Frontal cortex (tissue), 4 donors: ENCODE data around the gene CATSPERE. TPM values are rescaled to one million over a fixed set of nuclear protein-coding genes. Genes with fewer than 3 reads are reported as not detected.
"Not testable (repeated sequence)": the region's sequence is repeated elsewhere in the genome, so short reads cannot be mapped to it uniquely, and the experiment has no call there.

Source experiments
- DNase-seq, 2 donors: peaks; one replicate each; pipeline ENCODE4 v3.0.0; 2012; ENCODE audit warnings: low spot score in 2 of 2
- FAIRE-seq: peaks from 2 replicates; lab custom pipeline; 2012; peaks lifted over from hg19 to GRCh38; lab: Jason Lieb, UNC
- total RNA-seq: library from RNA; depleted of rRNA; stranded (reverse); fragments of >200 nt; gene quantifications from one replicate; pipeline ENCODE4 v1.2.3, GENCODE V29; 2014
- donor health status: control.
- donor health status: control.
- donor health status: control.

The CATSPERE gene
- total RNA-seq, 1 donor from 2014 or later, result 2.0 TPM

- DNase-seq (no peak), FAIRE-seq (no peak)
Observed at GRCh38 chr1:244654108-244655038, 193.3 kb downstream of the CATSPERE start.

- FAIRE-seq, result no peak
- no peak for DNase-seq
Observed at GRCh38 chr1:244655186-244655585, 194.1 kb downstream of the CATSPERE start.

DNA sequence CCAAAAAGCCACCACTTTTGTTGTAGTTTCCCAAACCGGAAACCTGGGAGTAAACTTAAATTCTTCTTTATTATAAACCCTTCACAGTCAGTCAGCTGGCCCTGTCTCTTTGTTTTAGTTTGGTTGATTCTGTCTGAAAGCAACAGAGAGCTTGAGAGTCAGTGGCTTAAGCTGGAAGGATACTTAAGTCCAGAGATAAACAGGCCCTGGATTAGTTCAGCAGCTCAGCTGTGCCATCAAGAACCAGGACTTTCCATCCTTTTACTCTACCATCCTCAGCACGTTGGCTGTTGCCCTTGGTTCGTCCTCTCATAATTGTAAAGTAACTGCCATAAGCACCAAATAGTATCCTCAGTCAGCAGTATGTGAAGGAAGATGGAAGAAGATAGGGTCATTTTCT lies 196.3 kb downstream of the CATSPERE start:
- DNase-seq, result no peak
- no peak for FAIRE-seq

DNA sequence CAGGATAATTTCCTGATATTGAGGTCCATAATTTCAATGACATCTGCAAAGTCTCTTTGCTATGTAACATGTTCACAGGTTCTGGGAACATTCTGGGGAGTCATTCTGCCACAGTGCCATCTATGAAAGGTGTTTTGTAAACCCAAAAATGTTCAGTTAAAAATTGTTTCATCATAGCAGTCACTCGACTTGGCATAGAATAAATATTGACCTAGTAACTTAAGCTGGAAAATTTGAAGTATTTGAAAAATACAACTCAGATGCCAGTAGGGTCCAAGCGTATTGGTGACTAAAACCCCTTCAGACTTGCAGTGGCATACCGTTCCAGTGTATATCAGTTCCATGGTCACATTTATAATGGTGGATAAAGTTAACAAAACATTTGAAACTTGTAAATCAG lies 198.6 kb downstream of the CATSPERE start:
- DNase-seq, result no peak
- no peak for FAIRE-seq

DNA sequence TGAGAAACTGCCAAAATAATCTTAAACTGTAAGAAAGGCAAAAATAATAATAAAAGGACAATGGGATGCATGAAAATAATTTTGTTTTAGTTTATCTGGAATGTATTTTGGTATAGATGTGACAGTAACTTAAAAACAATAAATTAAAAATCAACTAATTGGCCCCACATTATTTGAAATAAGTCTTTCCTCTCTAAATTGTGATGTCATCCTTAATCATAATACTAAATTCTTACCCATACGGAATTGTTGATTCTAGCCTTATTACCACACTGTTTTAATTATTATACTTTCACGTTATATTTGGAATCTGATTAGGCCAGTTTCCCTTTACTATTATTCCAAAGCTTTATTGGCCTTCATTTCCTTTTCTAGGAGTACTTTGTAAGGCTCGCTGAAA lies 199.5 kb downstream of the CATSPERE start:
- FAIRE-seq (no peak), DNase-seq (no peak)

- FAIRE-seq, DNase-seq: not testable (repeated sequence)
Observed at GRCh38 chr1:244661569-244662312, 200.7 kb downstream of the CATSPERE start.

DNA sequence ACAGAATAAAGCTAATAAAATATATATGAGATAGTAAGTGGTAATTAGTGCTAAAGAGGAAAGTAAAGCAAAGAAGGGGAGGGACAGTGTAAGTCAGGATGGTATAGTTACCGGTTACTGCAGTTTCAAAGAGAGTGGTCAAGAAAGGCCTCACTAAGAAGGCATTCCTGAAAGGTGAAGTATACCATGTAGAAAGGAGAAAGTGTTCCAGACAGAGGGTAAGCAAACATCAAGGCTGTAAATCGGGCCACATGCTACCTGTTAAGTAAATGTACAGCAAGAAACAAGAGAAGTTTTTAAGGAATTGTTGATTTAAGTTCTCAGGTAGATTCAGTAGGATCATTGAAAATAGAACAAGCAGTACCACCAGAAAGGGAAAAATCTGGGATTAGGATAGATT lies 201.5 kb downstream of the CATSPERE start:
- DNase-seq (no peak), FAIRE-seq (no peak)

DNA sequence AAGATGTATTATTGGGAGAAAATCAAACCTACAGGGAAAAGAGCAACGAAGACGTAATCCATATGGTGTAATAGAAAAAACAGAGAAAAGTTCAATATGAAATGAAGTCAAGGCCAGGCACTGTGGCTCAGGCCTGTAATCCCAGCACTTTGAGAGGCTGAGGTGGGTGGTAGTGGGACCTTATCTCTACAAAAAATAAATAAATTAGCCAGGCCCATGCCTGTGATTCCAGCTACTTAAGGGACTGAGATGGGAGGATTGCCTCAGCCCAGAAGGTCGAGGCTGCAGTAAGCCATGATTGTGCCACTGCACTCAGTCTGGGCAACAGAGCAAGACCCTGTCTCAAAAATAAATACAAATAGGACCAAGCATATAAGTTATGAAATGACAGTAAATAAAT lies 203.3 kb downstream of the CATSPERE start:
- FAIRE-seq (no peak), DNase-seq (no peak)

DNA sequence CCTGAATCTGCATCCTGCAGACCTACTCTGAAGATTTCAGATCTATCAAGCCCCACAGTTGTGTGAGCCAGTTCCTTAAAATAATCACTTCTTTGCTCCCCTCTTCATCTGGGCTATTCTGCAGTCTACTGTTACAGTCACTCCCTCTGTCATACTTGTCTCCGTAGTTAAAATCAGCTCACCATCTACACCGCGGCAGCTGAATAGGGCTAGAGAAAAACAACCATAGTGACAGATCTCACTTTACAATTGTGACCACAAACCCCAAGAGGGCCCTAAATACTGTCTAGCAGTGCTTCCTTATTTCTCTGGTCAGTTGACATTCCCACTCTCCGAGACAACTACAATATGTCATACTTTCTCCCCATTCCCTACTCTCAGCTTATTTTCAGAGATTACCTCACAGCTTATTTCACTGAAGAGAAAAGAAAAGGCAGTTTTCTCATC lies 204.7 kb downstream of the CATSPERE start:
- FAIRE-seq (no peak), DNase-seq (no peak)

DNA sequence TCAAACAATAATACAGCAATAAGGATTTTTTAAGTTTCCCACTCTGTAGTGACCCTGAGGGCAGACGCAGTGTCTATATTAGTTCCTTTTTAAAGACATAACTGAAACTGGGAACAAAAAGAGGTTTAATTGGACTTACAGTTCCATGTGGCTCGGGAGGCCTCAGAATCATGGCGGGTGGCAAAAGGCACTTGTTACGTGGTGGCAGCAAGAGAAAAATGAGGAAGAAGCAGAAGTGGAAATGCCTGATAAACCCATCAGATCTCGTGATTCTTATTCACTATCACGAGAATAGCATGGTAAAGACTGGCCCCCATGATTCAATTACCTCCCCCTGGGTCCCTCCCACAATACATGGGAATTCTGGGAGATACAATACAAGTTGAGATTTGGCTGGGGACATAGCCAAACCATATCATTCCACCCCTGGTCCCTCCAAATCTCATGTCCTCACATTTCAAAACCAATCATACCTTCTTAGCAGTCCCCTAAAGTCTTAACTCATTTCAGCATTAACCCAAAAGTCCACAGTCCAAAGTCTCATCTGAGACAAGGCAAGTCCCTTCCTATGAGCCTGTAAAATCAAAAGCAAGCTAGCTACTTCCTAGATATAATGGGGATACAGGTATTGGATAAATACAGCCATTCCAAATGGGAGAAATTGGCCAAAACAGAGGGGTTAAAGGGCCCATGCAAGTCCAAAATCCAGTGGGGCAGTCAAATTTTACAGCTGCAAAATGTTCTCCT lies 205.8 kb downstream of the CATSPERE start:
- DNase-seq, FAIRE-seq: not testable (repeated sequence)

GRCh38 chr1:244667797-244668196 lies 206.7 kb downstream of the CATSPERE start:
- DNase-seq (no peak), FAIRE-seq (no peak)

DNA sequence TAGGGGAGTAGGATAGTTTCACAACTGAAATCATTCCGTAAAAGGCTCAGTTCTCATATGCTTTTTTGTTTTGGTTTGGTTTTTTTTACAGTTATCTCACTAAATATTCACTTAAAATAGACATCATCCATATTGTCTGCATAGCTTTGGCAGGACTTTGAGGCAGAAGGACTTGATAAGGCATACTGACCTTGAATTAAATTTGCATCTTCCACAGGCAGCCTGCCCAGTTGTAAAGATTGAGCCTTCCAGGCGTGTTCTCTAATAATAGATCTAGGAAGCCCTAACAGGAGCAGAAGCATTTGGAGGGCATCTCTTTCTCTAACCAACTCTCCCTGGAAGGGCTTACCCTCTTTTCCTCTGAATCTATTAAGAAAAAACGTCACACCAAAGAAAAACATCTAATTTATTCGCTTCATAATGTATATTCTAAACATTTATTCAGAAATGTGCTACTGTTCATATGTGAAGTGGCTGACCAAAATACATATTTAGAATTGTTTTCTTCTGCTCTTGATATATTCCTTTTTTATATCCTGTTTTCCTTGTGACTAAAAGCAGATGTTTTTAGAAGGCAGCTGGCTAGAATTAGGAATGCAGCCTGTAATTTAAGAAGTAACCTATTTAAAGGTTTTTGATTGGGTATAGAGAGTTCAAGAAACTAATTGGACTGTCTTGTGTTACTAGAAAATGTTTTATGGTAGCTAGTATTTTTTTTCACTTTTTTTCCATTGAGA lies 212.0 kb downstream of the CATSPERE start:
- no peak for FAIRE-seq
- no peak for DNase-seq

DNA sequence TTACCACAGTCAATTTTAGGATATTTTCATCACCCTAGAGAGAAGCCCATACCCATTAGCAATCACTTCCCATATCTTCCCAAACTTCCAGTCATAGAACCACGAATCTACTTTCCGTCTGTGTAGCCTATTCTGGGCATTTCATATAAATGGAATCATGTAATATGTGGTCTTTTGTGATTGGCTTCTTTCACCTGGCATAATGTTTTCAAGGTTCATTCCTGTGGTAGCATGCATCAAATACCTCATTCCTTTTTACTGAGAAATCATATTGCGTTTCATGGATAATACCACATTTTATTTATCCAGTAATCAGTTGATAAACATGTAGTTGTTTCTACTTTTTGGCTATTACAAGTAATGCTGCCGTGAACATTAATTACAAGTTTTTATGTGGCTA lies 213.4 kb downstream of the CATSPERE start:
- DNase-seq (no peak), FAIRE-seq (no peak)

DNA sequence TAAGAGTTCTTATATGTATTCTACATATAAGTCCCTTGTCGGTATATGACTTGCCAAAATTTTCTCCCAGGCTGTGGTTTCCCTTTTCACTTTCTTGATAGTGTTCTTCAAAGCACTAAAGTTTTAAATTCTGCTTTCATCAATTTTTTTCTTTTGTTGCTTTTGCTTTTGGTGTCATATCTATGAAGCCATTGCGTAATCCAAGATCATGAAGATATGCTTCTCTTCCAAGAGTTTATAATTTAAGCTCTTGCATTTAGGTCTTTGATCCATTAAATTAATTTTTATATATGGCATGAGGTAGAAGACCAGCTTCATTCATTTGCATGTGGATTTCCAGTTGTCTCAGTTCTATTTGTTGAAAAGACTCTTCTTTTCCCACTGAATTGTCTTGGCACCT lies 214.1 kb downstream of the CATSPERE start:
- no peak for DNase-seq
- no peak for FAIRE-seq

DNA sequence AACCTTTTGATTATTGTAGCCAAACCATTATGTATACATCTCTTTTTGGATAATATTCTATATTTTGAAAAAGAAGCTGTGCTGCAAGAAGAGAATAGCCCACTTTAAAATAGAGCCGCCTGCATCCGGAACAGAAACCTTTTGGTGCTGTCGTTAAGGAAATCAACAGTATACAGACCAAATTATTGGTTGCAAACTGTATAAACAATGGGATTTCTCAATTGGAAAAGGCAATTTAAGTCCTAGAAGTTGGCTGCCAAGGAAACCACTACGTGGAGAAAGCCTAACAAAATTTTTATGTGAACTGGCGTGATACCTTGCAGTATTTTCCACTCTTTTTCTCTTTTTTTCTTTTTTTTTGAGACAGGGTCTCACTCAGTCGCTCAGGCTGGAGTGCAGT lies 217.6 kb downstream of the CATSPERE start:
- FAIRE-seq, result no peak
- DNase-seq, result no peak

DNA sequence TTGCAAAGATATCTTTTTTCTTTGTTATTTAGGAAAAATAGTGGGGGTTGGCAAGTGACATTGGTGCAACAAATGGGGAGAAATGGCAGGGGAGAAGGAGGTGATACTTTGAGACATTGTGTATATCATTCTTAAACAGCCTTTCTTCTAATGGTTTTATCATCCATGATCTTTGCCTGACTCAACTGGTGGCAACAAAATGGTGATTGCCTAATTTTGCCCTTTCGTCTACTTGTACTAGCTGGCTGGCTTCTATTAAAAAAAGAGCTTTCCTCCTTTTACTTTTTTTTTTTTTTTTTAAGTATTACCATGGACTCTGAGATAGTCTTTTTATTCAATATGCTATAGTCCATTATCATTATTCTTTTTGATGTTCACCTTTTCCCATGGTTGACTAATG lies 219.6 kb downstream of the CATSPERE start:
- FAIRE-seq, result no peak
- DNase-seq, result no peak

- not testable (repeated sequence) for FAIRE-seq, DNase-seq
Observed at GRCh38 chr1:244682087-244682486, 221.0 kb downstream of the CATSPERE start.
